ENCODE data around the gene C6orf120. TPM values are rescaled to one million over a fixed set of nuclear protein-coding genes. Genes with fewer than 3 reads are reported as not detected.

C6orf120 gene
- total RNA-seq, 1 experiment from 2014 or later = 20.6 TPM

DNA sequence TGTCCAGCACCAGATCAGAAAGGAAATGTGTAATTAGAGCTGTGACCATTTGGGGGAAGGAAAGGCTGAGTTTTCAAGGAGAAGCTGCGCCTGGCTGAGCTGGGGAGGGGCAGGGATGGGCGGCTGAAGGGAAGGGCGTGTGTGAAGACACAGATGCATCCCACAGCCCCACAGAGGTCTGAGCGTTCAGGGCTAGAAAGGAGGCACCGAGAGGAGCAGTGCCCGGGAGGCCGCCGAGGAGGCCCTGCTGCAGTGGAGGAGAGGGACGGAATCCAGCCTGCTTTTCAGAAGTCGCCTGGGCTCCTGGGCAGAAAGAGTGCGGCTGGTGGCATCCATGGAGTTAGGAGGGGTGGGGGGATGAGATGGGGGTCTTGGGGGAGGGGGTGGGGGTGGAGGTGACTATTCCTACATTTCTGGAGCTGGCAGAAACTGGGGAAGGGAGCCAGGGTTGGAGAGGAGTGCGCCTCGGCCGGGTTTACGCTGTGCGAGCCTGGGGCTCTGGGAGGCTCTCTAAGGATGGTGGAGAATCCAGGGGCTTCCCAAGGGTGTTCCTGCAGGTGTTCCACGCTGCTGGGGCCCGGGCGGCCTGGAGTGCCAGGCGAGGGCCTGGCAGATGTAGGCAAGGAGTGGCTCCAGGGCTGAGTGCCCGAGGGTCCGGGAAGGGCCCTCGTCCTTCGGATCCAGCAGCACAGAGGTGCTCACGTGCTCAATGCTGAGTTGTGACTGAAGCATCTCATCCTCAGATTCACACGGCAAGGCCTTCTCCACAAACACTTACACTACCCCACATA, 41.9 kb upstream of the C6orf120 start (continued):
- TF ChIP-seq, protein P1, sequence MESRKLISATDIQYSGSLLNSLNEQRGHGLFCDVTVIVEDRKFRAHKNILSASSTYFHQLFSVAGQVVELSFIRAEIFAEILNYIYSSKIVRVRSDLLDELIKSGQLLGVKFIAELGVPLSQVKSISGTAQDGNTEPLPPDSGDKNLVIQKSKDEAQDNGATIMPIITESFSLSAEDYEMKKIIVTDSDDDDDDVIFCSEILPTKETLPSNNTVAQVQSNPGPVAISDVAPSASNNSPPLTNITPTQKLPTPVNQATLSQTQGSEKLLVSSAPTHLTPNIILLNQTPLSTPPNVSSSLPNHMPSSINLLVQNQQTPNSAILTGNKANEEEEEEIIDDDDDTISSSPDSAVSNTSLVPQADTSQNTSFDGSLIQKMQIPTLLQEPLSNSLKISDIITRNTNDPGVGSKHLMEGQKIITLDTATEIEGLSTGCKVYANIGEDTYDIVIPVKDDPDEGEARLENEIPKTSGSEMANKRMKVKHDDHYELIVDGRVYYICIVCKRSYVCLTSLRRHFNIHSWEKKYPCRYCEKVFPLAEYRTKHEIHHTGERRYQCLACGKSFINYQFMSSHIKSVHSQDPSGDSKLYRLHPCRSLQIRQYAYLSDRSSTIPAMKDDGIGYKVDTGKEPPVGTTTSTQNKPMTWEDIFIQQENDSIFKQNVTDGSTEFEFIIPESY (IDR thresholded peaks at IDR 0.05; ENCODE audit: extremely low read depth, insufficient replicate concordance, low read length) = no peak
- TF ChIP-seq, protein P2, sequence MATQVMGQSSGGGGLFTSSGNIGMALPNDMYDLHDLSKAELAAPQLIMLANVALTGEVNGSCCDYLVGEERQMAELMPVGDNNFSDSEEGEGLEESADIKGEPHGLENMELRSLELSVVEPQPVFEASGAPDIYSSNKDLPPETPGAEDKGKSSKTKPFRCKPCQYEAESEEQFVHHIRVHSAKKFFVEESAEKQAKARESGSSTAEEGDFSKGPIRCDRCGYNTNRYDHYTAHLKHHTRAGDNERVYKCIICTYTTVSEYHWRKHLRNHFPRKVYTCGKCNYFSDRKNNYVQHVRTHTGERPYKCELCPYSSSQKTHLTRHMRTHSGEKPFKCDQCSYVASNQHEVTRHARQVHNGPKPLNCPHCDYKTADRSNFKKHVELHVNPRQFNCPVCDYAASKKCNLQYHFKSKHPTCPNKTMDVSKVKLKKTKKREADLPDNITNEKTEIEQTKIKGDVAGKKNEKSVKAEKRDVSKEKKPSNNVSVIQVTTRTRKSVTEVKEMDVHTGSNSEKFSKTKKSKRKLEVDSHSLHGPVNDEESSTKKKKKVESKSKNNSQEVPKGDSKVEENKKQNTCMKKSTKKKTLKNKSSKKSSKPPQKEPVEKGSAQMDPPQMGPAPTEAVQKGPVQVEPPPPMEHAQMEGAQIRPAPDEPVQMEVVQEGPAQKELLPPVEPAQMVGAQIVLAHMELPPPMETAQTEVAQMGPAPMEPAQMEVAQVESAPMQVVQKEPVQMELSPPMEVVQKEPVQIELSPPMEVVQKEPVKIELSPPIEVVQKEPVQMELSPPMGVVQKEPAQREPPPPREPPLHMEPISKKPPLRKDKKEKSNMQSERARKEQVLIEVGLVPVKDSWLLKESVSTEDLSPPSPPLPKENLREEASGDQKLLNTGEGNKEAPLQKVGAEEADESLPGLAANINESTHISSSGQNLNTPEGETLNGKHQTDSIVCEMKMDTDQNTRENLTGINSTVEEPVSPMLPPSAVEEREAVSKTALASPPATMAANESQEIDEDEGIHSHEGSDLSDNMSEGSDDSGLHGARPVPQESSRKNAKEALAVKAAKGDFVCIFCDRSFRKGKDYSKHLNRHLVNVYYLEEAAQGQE (IDR thresholded peaks at IDR 0.05; ENCODE audit: low read depth) = no peak
- no peak for TF ChIP-seq EZH2phosphoT487 (IDR thresholded peaks at IDR 0.05; ENCODE audit: borderline replicate concordance)
- TF ChIP-seq JUND (IDR thresholded peaks at IDR 0.05) = no peak
- TF ChIP-seq ELF1 (IDR thresholded peaks at IDR 0.05; ENCODE audit: borderline replicate concordance, low read depth) = no peak

DNA sequence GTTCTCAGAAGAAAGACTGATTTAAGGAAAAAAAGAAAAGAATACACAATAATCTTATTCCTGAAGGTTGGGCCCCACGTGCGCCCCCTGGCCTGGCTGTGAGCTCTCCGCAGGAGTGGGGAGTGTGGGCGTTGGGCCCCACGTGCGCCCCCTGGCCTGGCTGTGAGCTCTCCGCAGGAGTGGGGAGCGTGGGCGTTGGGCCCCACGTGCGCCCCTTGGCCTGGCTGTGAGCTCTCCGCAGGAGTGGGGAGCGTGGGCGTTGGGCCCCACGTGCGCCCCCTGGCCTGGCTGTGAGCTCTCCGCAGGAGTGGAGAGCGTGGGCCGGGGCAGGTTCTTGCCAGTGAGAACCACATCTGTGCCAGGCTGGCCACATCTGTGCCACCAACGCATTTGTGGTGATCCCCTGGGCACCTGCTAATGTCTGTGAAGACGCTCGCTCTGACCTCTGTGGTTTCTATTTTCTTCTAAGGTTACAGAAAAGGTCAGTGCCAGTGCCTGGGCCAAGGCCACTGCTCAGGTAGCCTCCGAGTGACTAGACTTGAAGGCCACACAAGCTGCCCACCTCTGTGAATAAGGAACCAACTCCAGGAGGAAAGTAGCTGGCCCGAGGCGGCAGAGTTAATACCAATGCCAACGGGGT, 41.1 kb upstream of the C6orf120 start:
- ChIA-PET POLR2A (no interaction called here), RAD21 (ENCODE audit: low non-redundant PET in 1 of 2, low total read pairs in 2 of 2, uncharacterized antibody in 2 of 2, unreplicated experiment in 2 of 2) (no interaction called here), CTCF (no interaction called here)
- Histone ChIP-seq H3K36me3 (ENCODE audit: control insufficient read depth in 1 of 2, insufficient read depth in 2 of 2, low read length in 2 of 2) (peaks cover 21 to 30% of the 10 kb centered on the region in 2 experiments; a peak in 3 of 4 replicates), H3K4me2 (ENCODE audit: low read length) (no peak overlapping the region), H3K4me3 (replicated peaks in 1 of 2; ENCODE audit: low read depth in 1 of 2, low read length in 2 of 2) (no peak overlapping the region), H3K9ac (ENCODE audit: low read length) (no peak overlapping the region), H4K20me1 (ENCODE audit: insufficient read depth) (no peaks in the 10 kb centered on the region), H3K9me3 (ENCODE audit: control insufficient read depth in 1 of 2, insufficient read depth in 1 of 2, low read depth in 1 of 2, low read length in 2 of 2) (no peaks in the 10 kb centered on the region), H3K9me2 (ENCODE audit: insufficient read depth) (no peaks in the 10 kb centered on the region), H2AFZ (ENCODE audit: low read depth, low read length, poor library complexity, severe bottlenecking) (no peak overlapping the region), H3K4me1 (ENCODE audit: control insufficient read depth in 1 of 2, insufficient read depth in 2 of 2, low read length in 2 of 2) (no peaks in the 10 kb centered on the region), H3K27ac (ENCODE audit: low read depth, low read length) (no peak overlapping the region), H3K79me2 (ENCODE audit: insufficient read depth, low read length) (no peaks in the 10 kb centered on the region), H3K27me3 (ENCODE audit: insufficient read depth, low read length) (no peaks in the 10 kb centered on the region)
- no TSS peak for BruUV-seq (replicated peaks)
- TF ChIP-seq POLR2AphosphoS5 (IDR thresholded peaks at IDR 0.05; ENCODE audit: low read depth, low read length) = no peak
- TF ChIP-seq ZNF274 (IDR thresholded peaks at IDR 0.05; ENCODE audit: low read depth, low read length) = no peak
- no peak for DNase-seq (ENCODE audit: low read depth, low spot score)
- intact Hi-C loops (cut with micrococcal nuclease) = no loop called here
- no peak for ATAC-seq
